HG03442 (cell line): ENCODE data around the gene RNF128.
"Not testable (repeated sequence)": the region's sequence is repeated elsewhere in the genome, so short reads cannot be mapped to it uniquely, and the experiment has no call there.

Experiments
- ATAC-seq: cut with Tn5 transposase; IDR thresholded peaks from one replicate; pipeline ENCODE4 v1.9.1; 2021; ENCODE audit warnings: mild to moderate bottlenecking, moderate library complexity; ENCODE audit not compliant: unreplicated experiment

The RNF128 gene

DNA sequence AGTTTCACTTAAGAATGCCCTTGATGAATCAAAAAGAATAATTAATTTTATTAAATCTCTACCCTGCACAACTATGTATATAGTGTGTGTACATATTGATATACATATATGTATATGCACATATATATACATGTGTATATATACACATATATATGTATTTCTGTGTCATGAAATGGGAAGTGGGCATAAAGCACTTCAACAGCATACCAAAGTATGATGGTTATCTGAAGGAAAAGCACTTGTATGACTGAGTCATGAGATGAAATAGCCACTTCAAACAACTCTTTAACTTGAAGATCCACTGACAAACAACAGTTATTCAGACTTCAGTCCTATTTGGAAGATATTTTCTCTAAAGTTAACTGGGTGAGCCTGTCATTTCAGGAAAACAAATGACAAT, 16.3 kb downstream of the RNF128 start:
- no peak for ATAC-seq

GRCh38 chrX:106748377-106748776, 21.9 kb downstream of the RNF128 start:
- no peak for ATAC-seq

DNA sequence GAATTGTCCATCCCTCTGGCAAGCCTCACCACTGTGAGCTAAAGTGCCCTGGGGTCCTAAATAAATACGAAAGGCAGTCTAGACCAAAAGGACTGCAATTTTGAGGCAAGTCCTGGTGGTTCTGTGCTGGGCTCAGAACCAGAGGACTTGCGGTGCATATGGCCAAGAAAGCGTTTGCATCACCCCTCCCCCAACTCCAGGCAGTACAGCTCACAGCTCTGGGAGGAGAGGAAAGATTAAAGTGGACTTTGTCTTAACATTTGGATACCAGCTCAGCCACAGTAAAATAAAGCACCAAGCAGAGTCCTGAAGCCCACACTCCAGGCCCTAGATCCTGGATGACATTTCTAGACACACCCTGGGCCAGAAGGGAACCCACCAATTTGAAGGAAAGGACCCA, 24.9 kb downstream of the RNF128 start:
- ATAC-seq, result no peak

DNA sequence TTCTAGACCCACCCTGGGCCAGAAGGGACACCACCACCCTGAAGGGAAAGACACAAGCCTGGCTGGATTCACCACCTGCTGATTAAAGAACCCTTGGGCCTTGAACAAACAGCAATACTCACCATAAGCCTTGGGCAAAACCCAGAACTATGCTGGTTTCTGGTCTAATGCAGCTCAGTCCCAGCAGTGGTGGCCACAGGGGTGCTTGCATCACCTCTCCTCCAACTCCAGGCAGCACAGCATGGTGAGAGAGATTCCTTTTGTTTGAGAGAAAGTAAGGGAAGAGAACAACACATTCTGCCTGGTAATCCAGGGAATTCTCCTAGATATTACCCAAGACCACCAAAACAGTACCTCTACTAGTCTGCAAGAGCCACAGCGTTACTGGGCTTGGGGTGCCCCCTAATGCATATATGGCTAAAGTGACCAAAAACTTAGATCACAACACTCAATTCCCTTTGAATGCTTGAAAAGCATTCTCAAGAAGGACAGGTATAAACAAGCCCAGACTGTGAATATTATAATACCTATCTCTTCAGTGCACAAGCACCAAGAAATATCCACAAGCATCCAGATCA, 25.7 kb downstream of the RNF128 start:
- no peak for ATAC-seq

- ATAC-seq, result not testable (repeated sequence)
Measured at GRCh38 chrX:106769288-106769687, 42.8 kb downstream of the RNF128 start.

DNA sequence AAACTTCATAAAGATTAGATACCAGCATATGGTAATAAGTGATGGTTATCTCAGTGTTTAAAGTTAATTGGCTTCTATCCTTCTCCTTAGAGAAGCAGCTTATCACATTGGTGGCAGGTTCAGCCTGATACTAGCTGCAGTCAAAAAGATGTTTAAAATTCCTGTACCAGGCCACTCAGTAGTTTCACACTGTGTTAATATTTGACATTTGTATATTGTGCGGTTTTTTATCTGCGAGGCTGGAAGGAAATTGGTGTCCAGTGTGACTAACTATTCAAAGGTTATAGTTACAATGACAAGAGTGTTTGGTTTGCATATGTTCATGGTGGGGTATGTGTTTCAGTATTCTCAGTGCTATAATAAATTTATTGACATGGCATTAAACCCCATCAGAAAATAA, 48.5 kb downstream of the RNF128 start:
- no peak for ATAC-seq

DNA sequence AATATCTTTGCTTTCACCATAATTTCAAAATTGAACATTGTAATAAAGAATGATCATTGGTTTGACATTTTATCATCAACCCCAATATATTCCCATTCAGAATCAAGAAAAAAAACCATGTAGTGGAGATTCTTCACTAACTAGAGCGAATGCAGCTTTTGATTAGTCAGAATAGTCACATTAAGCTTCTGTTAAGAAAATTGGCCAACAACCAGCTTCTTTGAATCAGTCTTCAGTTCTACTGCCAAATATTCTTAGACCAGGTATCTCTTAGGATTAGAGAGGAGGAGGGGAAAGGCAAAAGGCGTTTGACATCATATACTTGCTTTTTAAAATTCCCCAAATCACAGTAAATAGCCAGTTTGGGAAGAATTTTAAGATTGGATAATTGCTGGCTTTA, 53.8 kb downstream of the RNF128 start:
- no peak for ATAC-seq

DNA sequence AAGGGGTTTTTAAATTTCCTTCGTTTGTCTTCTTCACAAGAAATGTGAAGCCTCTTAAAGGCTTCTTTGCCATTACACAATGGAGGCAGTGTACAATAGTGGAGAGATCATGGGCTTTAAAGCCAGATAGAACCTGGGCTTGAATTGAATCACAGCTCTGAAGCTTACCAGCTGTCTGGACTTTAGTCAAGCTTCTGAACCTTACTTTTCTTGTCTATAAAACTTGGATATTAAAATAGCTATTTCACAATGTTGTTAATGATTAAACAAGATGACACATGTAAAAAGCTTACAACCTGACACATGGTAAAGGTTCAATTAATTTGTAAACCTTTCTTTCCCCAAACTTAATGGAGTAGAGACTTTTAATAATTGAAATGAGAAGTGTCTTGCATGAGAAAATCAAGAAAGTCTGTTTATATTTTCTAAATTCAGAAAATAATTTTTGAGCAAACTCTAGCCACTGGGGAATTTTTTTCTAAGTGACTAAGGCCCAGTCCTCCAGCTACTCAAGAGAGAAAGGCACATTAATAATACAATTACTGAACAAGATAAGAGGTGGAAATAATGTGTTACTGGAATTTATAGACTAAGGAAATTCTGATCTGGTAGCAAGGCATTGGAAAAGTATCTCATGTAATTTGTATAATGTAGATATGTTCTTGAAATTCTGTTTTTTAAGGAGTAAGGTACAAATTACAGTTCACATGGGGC, 54.3 kb downstream of the RNF128 start:
- ATAC-seq, result no peak

DNA sequence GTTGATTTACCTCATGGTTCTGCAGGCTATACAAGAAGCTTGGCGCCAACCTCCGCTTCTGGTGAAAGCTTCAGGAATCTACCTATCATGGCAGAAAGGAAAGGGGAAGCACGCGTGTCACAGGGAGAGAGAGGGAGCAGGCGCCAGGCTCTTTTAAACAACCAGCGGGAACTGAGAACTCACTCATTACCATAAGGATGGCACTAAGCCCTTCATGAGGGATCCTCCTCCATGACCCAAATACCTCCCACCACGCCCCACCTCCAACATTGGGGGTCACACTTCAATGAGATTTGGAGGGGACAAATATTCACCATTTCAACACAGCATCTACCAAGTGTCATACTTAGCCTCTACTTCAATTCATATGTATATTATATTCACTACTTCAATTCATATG, 57.2 kb downstream of the RNF128 start:
- ATAC-seq, result no peak

DNA sequence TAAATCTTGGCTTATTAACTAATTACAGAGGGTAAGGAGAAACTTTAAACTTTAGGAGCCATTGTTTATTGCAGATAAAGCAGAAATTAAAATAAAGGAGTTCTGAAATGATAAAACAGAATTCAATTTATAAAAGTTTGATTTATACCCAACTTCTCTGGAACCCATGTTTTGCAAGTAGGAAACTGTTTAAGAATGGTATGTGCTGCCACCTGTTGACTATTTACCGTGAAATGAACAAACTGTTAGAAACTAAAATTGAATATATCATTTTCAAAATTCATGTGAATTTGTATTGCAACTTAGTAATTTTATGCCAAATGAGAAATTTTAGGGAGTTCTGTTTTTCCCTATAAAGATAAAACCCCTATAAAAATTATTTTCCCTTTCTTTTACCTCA, 65.0 kb downstream of the RNF128 start:
- no peak for ATAC-seq

DNA sequence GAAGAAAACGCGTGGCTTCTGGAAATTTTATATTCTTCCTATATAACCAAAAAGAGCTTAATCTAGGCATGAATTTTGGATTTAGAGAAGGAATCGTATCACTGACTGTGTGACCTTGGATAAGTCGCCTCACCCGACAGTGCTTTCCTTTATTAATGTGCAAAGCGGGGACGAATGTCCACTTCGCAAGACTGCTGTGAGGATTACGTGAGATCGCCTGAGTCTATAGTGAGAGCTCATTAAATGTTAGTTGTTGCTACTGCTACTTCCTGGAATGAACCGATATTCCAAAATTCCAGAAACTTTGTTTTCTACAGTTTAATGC, 75.5 kb downstream of the RNF128 start:
- ATAC-seq, result peak; percentile 18

GRCh38 chrX:106802388-106803275, 76.1 kb downstream of the RNF128 start, which contains the start of gene TBC1D8B:
Gene TBC1D8B (plus strand): TSS chrX:106802673. CDS start chrX:106802854, 181 bp downstream.
- ATAC-seq, result peak; percentile 97

- ATAC-seq, result no peak
Measured at GRCh38 chrX:106811131-106811910, 84.8 kb downstream of the RNF128 start.

DNA sequence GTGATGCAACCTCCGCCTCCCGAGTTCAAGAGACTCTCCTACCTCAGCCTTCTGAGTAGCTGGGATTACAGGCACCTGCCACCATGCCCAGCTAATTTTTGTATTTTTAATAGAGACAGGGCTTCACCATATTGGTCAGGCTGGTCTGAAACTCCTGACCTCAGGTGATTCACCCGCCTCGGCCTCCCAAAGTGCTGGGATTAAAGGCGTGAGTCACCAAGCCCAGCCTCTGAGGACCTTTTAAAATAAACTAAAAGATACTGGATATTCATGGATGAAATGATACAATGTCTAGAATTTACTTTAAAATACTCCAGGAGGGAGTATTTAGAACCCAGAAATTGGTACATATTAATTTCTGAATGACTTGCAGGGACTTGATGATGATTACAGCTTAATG, 86.4 kb downstream of the RNF128 start:
- ATAC-seq, result not testable (repeated sequence)

DNA sequence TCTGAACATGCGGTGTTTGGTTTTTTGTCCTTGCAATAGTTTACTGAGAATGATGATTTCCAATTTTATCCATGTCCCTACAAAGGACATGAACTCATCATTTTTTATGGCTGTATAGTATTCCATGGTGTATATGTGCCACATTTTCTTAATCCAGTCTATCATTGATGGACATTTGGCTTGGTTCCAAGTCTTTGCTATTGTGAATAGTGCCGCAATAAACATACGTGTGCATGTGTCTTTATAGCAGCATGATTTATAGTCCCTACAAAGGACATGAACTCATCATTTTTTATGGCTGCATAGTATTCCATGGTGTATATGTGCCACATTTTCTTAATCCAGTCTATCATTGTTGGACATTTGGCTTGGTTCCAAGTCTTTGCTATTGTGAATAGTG, 87.6 kb downstream of the RNF128 start:
- ATAC-seq, result not testable (repeated sequence)
